Chondrocyte (in vitro differentiated cells): ENCODE data around the gene EPB41L4A. TPM values are rescaled to one million over a fixed set of nuclear protein-coding genes. Genes with fewer than 3 reads are reported as not detected.

Experiments
- DNase-seq: peaks from one replicate; pipeline ENCODE4 v3.0.0; 2021; ENCODE audit warnings: mixed read lengths, low spot score
- H3K27ac Mint-ChIP-seq: one replicate; pipeline ENCODE4 v1.8.0; 2021; ENCODE audit warnings: mild to moderate bottlenecking, moderate library complexity, mixed read lengths; ENCODE audit not compliant: unreplicated experiment
- H3K27me3 Mint-ChIP-seq: 2 replicates; pipeline ENCODE4 v1.8.0; 2021; ENCODE audit warnings: low read depth, mixed read lengths
- H3K36me3 Mint-ChIP-seq: 2 replicates; pipeline ENCODE4 v1.8.0; 2021; ENCODE audit warnings: low read depth, mixed read lengths
- H3K4me1 Mint-ChIP-seq: 2 replicates; pipeline ENCODE4 v1.8.0; 2021; ENCODE audit warnings: low read depth, mild to moderate bottlenecking, mixed read lengths
- H3K4me3 Mint-ChIP-seq: one replicate; pipeline ENCODE4 v1.8.0; 2021; ENCODE audit warnings: mild to moderate bottlenecking, moderate library complexity, mixed read lengths; ENCODE audit not compliant: unreplicated experiment
- H3K9me3 Mint-ChIP-seq: 2 replicates; pipeline ENCODE4 v1.8.0; 2021; ENCODE audit warnings: low read depth, mixed read lengths
- total RNA-seq: library from RNA; stranded (reverse); gene quantifications from 3 replicates; pipeline ENCODE4 v1.2.1, GENCODE V29; 2021
- TF ChIP-seq, protein P1 (sequence below): fragments of 200-600 bp; sonication (generic); IDR thresholded peaks from 2 replicates; pipeline ENCODE4 v1.5.0; 2021; ENCODE audit warnings: antibody characterized with exemption, mild to moderate bottlenecking, moderate library complexity

EPB41L4A gene
- total RNA-seq, 1 donor from 2014 or later = 3.9 TPM

DNA sequence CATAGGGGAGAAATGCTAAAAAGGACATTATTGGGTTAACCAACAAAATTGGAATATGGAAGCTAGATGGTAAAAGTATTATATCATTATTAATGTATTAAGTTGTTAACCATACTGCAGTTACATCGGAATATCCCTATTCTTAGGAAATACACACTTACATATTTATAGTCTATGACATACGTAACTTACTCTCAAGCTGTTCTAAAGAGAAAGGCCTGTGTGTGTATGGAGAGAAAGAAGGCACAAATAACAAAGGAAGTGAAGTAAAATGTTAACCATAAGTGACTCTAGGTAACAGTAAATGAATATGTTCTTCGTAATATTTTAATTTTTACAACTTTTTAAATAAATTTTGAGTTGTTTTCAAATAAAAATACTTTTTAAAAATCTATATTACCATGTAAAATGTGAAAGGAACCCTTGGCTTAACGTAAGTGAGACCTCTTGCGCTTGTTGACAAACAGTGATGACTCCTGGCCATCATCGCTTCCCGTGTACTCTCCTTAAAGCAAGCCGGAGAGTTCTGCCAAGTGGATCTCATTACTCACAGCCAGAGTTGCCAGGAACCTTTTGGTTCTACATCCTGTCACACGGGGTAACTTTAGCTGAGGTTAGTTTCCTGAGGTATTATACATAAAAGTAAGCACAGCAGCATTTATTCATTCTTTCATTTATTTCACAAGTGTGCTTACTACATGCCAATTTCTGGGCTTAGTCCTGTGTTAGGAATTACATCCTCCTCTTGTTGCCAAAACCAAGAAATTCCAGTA is 165.4 kb downstream of the EPB41L4A start:
- H3K27ac Mint-ChIP-seq = no peak overlapping the region
- DNase-seq = no peak

GRCh38 chr5:112250551-112250950 is 168.5 kb downstream of the EPB41L4A start:
- no peaks in the 10 kb centered on the region for H3K4me1 Mint-ChIP-seq
- no peaks in the 10 kb centered on the region for H3K36me3 Mint-ChIP-seq
- no peaks in the 10 kb centered on the region for H3K9me3 Mint-ChIP-seq

More for the DNA sequence above, 165.4 kb downstream of the EPB41L4A start:
- Mint-ChIP-seq H3K36me3 (no peaks in the 10 kb centered on the region), H3K4me1 (no peaks in the 10 kb centered on the region), H3K9me3 (no peaks in the 10 kb centered on the region), H3K27me3 (no peaks in the 10 kb centered on the region), H3K4me3 (no peak overlapping the region)
- TF ChIP-seq, protein P1, sequence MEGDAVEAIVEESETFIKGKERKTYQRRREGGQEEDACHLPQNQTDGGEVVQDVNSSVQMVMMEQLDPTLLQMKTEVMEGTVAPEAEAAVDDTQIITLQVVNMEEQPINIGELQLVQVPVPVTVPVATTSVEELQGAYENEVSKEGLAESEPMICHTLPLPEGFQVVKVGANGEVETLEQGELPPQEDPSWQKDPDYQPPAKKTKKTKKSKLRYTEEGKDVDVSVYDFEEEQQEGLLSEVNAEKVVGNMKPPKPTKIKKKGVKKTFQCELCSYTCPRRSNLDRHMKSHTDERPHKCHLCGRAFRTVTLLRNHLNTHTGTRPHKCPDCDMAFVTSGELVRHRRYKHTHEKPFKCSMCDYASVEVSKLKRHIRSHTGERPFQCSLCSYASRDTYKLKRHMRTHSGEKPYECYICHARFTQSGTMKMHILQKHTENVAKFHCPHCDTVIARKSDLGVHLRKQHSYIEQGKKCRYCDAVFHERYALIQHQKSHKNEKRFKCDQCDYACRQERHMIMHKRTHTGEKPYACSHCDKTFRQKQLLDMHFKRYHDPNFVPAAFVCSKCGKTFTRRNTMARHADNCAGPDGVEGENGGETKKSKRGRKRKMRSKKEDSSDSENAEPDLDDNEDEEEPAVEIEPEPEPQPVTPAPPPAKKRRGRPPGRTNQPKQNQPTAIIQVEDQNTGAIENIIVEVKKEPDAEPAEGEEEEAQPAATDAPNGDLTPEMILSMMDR = no peak

GRCh38 chr5:112248623-112249022 is 170.5 kb downstream of the EPB41L4A start:
- H3K9me3 Mint-ChIP-seq = no peaks in the 10 kb centered on the region
- H3K4me3 Mint-ChIP-seq = no peak overlapping the region

More at GRCh38 chr5:112250551-112250950, 168.5 kb downstream of the EPB41L4A start:
- TF ChIP-seq, protein P1 = no peak
- Mint-ChIP-seq H3K4me3 (no peak overlapping the region), H3K27me3 (no peaks in the 10 kb centered on the region), H3K27ac (no peak overlapping the region)
- no peak for DNase-seq

GRCh38 chr5:112247960-112248359 is 171.1 kb downstream of the EPB41L4A start:
- TF ChIP-seq, protein P1 = no peak
- Mint-ChIP-seq H3K27ac (no peak overlapping the region), H3K4me1 (no peaks in the 10 kb centered on the region), H3K27me3 (no peaks in the 10 kb centered on the region), H3K4me3 (no peak overlapping the region), H3K9me3 (no peaks in the 10 kb centered on the region), H3K36me3 (no peaks in the 10 kb centered on the region)
- DNase-seq = no peak

More at GRCh38 chr5:112248623-112249022, 170.5 kb downstream of the EPB41L4A start:
- Mint-ChIP-seq H3K4me1 (no peaks in the 10 kb centered on the region), H3K27ac (no peak overlapping the region), H3K36me3 (no peaks in the 10 kb centered on the region), H3K27me3 (no peaks in the 10 kb centered on the region)
- TF ChIP-seq, protein P1 = no peak
- DNase-seq = no peak

- Mint-ChIP-seq H3K27me3 (no peaks in the 10 kb centered on the region), H3K36me3 (no peaks in the 10 kb centered on the region), H3K4me3 (no peak overlapping the region), H3K27ac (no peak overlapping the region), H3K4me1 (no peaks in the 10 kb centered on the region), H3K9me3 (no peaks in the 10 kb centered on the region)
- no peak for DNase-seq
- TF ChIP-seq, protein P1 = no peak
Measured at GRCh38 chr5:112245656-112246055, 173.4 kb downstream of the EPB41L4A start.
